Large intestine (tissue), 3 donors: ENCODE results near the gene CYP26A1. TPM values are rescaled to one million over a fixed set of nuclear protein-coding genes. Genes with fewer than 3 reads are reported as not detected.

Experiments used
- DNase-seq, 2 donors: peaks; one replicate each; pipeline versions ENCODE4 v3.0.0 to v3.0.0-alpha.2; 2013
- H3K27ac ChIP-seq: one replicate; pipeline ENCODE4 v1.5.1; 2013; ENCODE audit warnings: low read length
- H3K27me3 ChIP-seq: 2 replicates; pipeline ENCODE4 v1.6.1; 2013; ENCODE audit warnings: low read length; ENCODE audit not compliant: control insufficient read depth, insufficient read depth
- H3K36me3 ChIP-seq: 2 replicates; pipeline ENCODE4 v1.6.1; 2013; ENCODE audit warnings: low read length; ENCODE audit not compliant: control insufficient read depth, insufficient read depth
- H3K4me1 ChIP-seq: one replicate; pipeline ENCODE4 v1.6.1; 2013; ENCODE audit warnings: low read length; ENCODE audit not compliant: control insufficient read depth, insufficient read depth
- H3K4me3 ChIP-seq: one replicate; pipeline ENCODE4 v1.5.1; 2013; ENCODE audit warnings: low read length
- H3K9me3 ChIP-seq: one replicate; pipeline ENCODE4 v1.6.1; 2013; ENCODE audit warnings: mild to moderate bottlenecking, low read depth, low read length, moderate library complexity; ENCODE audit not compliant: control insufficient read depth
- WGBS: methylation state at CpG from one replicate; pipeline ENCODE4 v1.1.5; 2013; ENCODE audit warnings: low lambda C conversion rate; ENCODE audit not compliant: insufficient coverage; 5-methylcytosine and 5-hydroxymethylcytosine counted together
- polyA plus RNA-seq: library from polyadenylated mRNA; unstranded; fragments of 120-200 nt; gene quantifications from one replicate; pipeline ENCODE4 v1.2.1, GENCODE V29; 2013

The CYP26A1 gene
- polyA plus RNA-seq, 1 donor = 0.09 TPM

- Histone ChIP-seq H3K9me3 (no peaks in the 10 kb centered on the region), H3K27ac (no peak overlapping the region), H3K4me1 (no peaks in the 10 kb centered on the region), H3K4me3 (no peak overlapping the region), H3K27me3 (peaks cover 20% of the 10 kb centered on the region), H3K36me3 (no peaks in the 10 kb centered on the region)
- no CpG with 5 or more reads among the region's 3 CpGs for WGBS
- DNase-seq = no peak
These were observed 7.6 kb downstream of the CYP26A1 start for GRCh38 chr10:93081318-93081717.

GRCh38 chr10:93081834-93082233 is 8.1 kb downstream of the CYP26A1 start:
- H3K4me3 ChIP-seq = no peak overlapping the region
- no peaks in the 10 kb centered on the region for H3K36me3 ChIP-seq
- peaks cover 15% of the 10 kb centered on the region for H3K27me3 ChIP-seq
- DNase-seq = no peak
- no peak overlapping the region for H3K27ac ChIP-seq
- H3K9me3 ChIP-seq = no peaks in the 10 kb centered on the region
- WGBS = no CpG with 5 or more reads among the region's 10 CpGs
- no peaks in the 10 kb centered on the region for H3K4me1 ChIP-seq

GRCh38 chr10:93083743-93084539 is 10.2 kb downstream of the CYP26A1 start:
- Histone ChIP-seq H3K9me3 (no peaks in the 10 kb centered on the region), H3K36me3 (no peaks in the 10 kb centered on the region), H3K27me3 (peaks cover 7% of the 10 kb centered on the region), H3K27ac (no peak overlapping the region), H3K4me1 (no peaks in the 10 kb centered on the region), H3K4me3 (no peak overlapping the region)
- WGBS = 100% methylated on average over 1 of the region's 7 CpGs
- DNase-seq = no peak

- no peak for DNase-seq
- Histone ChIP-seq H3K27ac (no peak overlapping the region), H3K4me1 (no peaks in the 10 kb centered on the region), H3K36me3 (no peaks in the 10 kb centered on the region), H3K9me3 (no peaks in the 10 kb centered on the region), H3K27me3 (no peaks in the 10 kb centered on the region), H3K4me3 (no peak overlapping the region)
- no CpG with 5 or more reads among the region's 4 CpGs for WGBS
These were observed 11.7 kb downstream of the CYP26A1 start for GRCh38 chr10:93085272-93085859.

- Histone ChIP-seq H3K27me3 (no peaks in the 10 kb centered on the region), H3K4me3 (no peak overlapping the region), H3K27ac (no peak overlapping the region), H3K4me1 (no peaks in the 10 kb centered on the region), H3K36me3 (no peaks in the 10 kb centered on the region), H3K9me3 (no peaks in the 10 kb centered on the region)
- DNase-seq = no peak
- WGBS = no CpG with 5 or more reads among the region's 6 CpGs
These were observed 12.6 kb downstream of the CYP26A1 start for GRCh38 chr10:93086289-93086688.

- no peak for DNase-seq
- H3K4me1 ChIP-seq = no peaks in the 10 kb centered on the region
- WGBS = 83% methylated on average over 3 of the region's 3 CpGs
- no peaks in the 10 kb centered on the region for H3K27me3 ChIP-seq
- no peaks in the 10 kb centered on the region for H3K36me3 ChIP-seq
- H3K27ac ChIP-seq = no peak overlapping the region
- no peak overlapping the region for H3K4me3 ChIP-seq
- H3K9me3 ChIP-seq = no peaks in the 10 kb centered on the region
These were observed 14.2 kb downstream of the CYP26A1 start for GRCh38 chr10:93087846-93088245.

GRCh38 chr10:93088466-93088865 is 14.8 kb downstream of the CYP26A1 start:
- Histone ChIP-seq H3K4me3 (no peak overlapping the region), H3K27ac (no peak overlapping the region), H3K4me1 (no peaks in the 10 kb centered on the region), H3K9me3 (no peaks in the 10 kb centered on the region), H3K36me3 (no peaks in the 10 kb centered on the region), H3K27me3 (no peaks in the 10 kb centered on the region)
- WGBS = no CpG with 5 or more reads among the region's 4 CpGs
- no peak for DNase-seq

GRCh38 chr10:93090619-93091018 is 16.9 kb downstream of the CYP26A1 start:
- H3K4me3 ChIP-seq = no peak overlapping the region
- no CpG with 5 or more reads among the region's 2 CpGs for WGBS
- no peaks in the 10 kb centered on the region for H3K9me3 ChIP-seq
- no peaks in the 10 kb centered on the region for H3K4me1 ChIP-seq
- no peak for DNase-seq
- no peak overlapping the region for H3K27ac ChIP-seq
- no peaks in the 10 kb centered on the region for H3K36me3 ChIP-seq
- H3K27me3 ChIP-seq = no peaks in the 10 kb centered on the region

- Histone ChIP-seq H3K4me3 (no peak overlapping the region), H3K27me3 (no peaks in the 10 kb centered on the region), H3K9me3 (no peaks in the 10 kb centered on the region), H3K36me3 (no peaks in the 10 kb centered on the region), H3K4me1 (peaks cover 3% of the 10 kb centered on the region), H3K27ac (no peak overlapping the region)
- no peak for DNase-seq
- WGBS = no CpG with 5 or more reads among the region's 3 CpGs
These were observed 18.3 kb downstream of the CYP26A1 start for GRCh38 chr10:93091960-93092359.

GRCh38 chr10:93095225-93095624 is 21.5 kb downstream of the CYP26A1 start:
- DNase-seq = no peak
- H3K4me1 ChIP-seq = peaks cover 8% of the 10 kb centered on the region

GRCh38 chr10:93096901-93097300 is 23.2 kb downstream of the CYP26A1 start:
- Histone ChIP-seq H3K4me3 (no peak overlapping the region), H3K9me3 (no peaks in the 10 kb centered on the region), H3K27me3 (no peaks in the 10 kb centered on the region), H3K4me1 (peaks cover 8% of the 10 kb centered on the region), H3K36me3 (no peaks in the 10 kb centered on the region), H3K27ac (no peak overlapping the region)
- DNase-seq = peak in 1 of 2 donors; percentile 30
- WGBS = no CpG with 5 or more reads among the region's 5 CpGs

More at GRCh38 chr10:93095225-93095624, 21.5 kb downstream of the CYP26A1 start:
- Histone ChIP-seq H3K27me3 (no peaks in the 10 kb centered on the region), H3K27ac (no peak overlapping the region), H3K9me3 (no peaks in the 10 kb centered on the region), H3K4me3 (no peak overlapping the region), H3K36me3 (no peaks in the 10 kb centered on the region)
- WGBS = no CpG with 5 or more reads among the region's 1 CpG
